AG09309 (cell line): Measurements from ENCODE around the gene BET1.

Experiments
- DNase-seq: peaks from one replicate; pipeline ENCODE4 v3.0.0-alpha.2; 2010; ENCODE audit warnings: low read depth
- H3K4me3 ChIP-seq: 2 replicates; pipeline ENCODE4 v1.5.1; 2011; ENCODE audit warnings: mild to moderate bottlenecking, low read depth, low read length, moderate library complexity; ENCODE audit not compliant: control insufficient read depth
- CTCF ChIP-seq: IDR thresholded peaks from 2 replicates; pipeline ENCODE4 v1.5.1; 2011; ENCODE audit warnings: mild to moderate bottlenecking, low read depth, low read length, inconsistent platforms; ENCODE audit not compliant: insufficient read depth, control insufficient read depth; ENCODE audit errors: missing control alignments

BET1 gene

GRCh38 chr7:94004024-94004951, at the start of gene BET1:
TSS of gene BET1 (minus strand) at chr7:94004355. CDS start at chr7:94004216, 139 bp downstream.
- no peak for TF ChIP-seq CTCF
- peak within 1 kb of the TSS; percentile 77 for H3K4me3 ChIP-seq
- DNase-seq, result peak; percentile 83

- no peak overlapping the region for H3K4me3 ChIP-seq
- no peak for DNase-seq
- TF ChIP-seq CTCF, result no peak
These were observed 49.4 kb upstream of the BET1 start for GRCh38 chr7:94053532-94053931.

GRCh38 chr7:94052398-94053180, 48.4 kb upstream of the BET1 start:
- DNase-seq, result no peak
- TF ChIP-seq CTCF, result no peak
- no peak overlapping the region for H3K4me3 ChIP-seq

GRCh38 chr7:94050046-94050445, 45.9 kb upstream of the BET1 start:
- no peak overlapping the region for H3K4me3 ChIP-seq
- no peak for DNase-seq
- TF ChIP-seq CTCF, result no peak

GRCh38 chr7:94049615-94050014, 45.5 kb upstream of the BET1 start:
- DNase-seq, result no peak
- no peak overlapping the region for H3K4me3 ChIP-seq
- TF ChIP-seq CTCF, result no peak

- H3K4me3 ChIP-seq, result no peak overlapping the region
- TF ChIP-seq CTCF, result no peak
- no peak for DNase-seq
These were observed 44.6 kb upstream of the BET1 start for GRCh38 chr7:94048755-94049154.
